ENCODE data around the gene C10orf95. TPM values are rescaled to one million over a fixed set of nuclear protein-coding genes. Genes with fewer than 3 reads are reported as not detected.
A peak's percentile ranks its signal among the peaks of the same experiment; 100 is the strongest.

The C10orf95 gene
- total and polyA plus RNA-seq, 10 of the 15 experiments (the other 5 are each of a cell fraction or from before 2014, with no cell fraction given), result 0.06 to 1.1 (median 0.31) TPM

- Histone ChIP-seq H2AFZ (ENCODE audit: control insufficient read depth, low read depth, low read length) (no peak overlapping the region), H3K4me3 (no peak overlapping the region), H3K27ac (ENCODE audit: control insufficient read depth, insufficient read depth) (no peak overlapping the region), H3K36me3 (ENCODE audit: control insufficient read depth in 2 of 2, insufficient read depth in 2 of 2, low read length in 1 of 2) (peaks cover 20 to 41% of the 10 kb centered on the region in 2 experiments), H3K4me1 (ENCODE audit: control insufficient read depth, insufficient read depth, low read length) (peaks cover 20% of the 10 kb centered on the region), H4K20me1 (ENCODE audit: control insufficient read depth, insufficient read depth) (peaks cover 4% of the 10 kb centered on the region; the same call in 1 of the 2 replicates), H3K27me3 (replicated peaks in 1 of 2; ENCODE audit: control insufficient read depth in 2 of 2, insufficient read depth in 2 of 2, low read length in 1 of 2) (no peaks in the 10 kb centered on the region), H3K9ac (ENCODE audit: control insufficient read depth, insufficient read depth, low read length) (no peak overlapping the region), H3K4me2 (ENCODE audit: control insufficient read depth, insufficient read depth) (no peak overlapping the region), H3K79me2 (ENCODE audit: control insufficient read depth, insufficient read depth, low read length) (peaks cover 43% of the 10 kb centered on the region), H3K9me3 (replicated peaks; ENCODE audit: control insufficient read depth, insufficient read depth, low read length) (no peaks in the 10 kb centered on the region; the same call in 2 of the 3 replicates)
- ChIA-PET POLR2A (interaction anchor here (0.9 kb wide), 1 partner anchor 13 kb away, joined by 3 read pairs; no protein-coding TSS in a partner anchor), SMC1A (ENCODE audit: uncharacterized antibody, unreplicated experiment) (interaction anchor here (0.8 to 3.5 kb wide), 3 partner anchors 19 to 171 kb away, joined by 3 to 15 read pairs (median 4); partner anchors contain the start of gene FBXL15), CTCF (interaction anchor here (1.2 to 12.1 kb wide), 7 partner anchors 10 to 213 kb away, joined by 3 to 90 read pairs (median 7); partner anchors contain the start of gene FBXL15), RAD21 (ENCODE audit: unreplicated experiment) (interaction anchor here (2.8 to 5.8 kb wide), 2 partner anchors 20 to 170 kb away, joined by 10 to 33 read pairs; partner anchors contain the start of gene FBXL15)
- intact Hi-C loops (cut with micrococcal nuclease; ENCODE audit: unreplicated experiment) (no loop called here), in situ Hi-C loops (cut with MboI) (no loop called here)
- no peak for FAIRE-seq
- no peak for DNase-seq (ENCODE audit: low read depth, low spot score)
- no peak for ATAC-seq
- WGBS (ENCODE audit: insufficient coverage, insufficient replicate concordance, low lambda C conversion rate, missing lambda C conversion rate), result 90% methylated on average over 16 of the region's 22 CpGs
- TF ChIP-seq POLR2AphosphoS5 (IDR thresholded peaks at IDR 0.05; ENCODE audit: low read length), result peak; percentile 46
- no peak for TF ChIP-seq JUNB (IDR thresholded peaks at IDR 0.05)
- TF ChIP-seq NRF1 (conservative IDR thresholded peaks at IDR 0.05; ENCODE audit: low read depth, low read length), result no peak
- no peak for TF ChIP-seq PAX8 (IDR thresholded peaks at IDR 0.05)
- TF ChIP-seq BACH1 (IDR thresholded peaks at IDR 0.05; ENCODE audit: borderline replicate concordance), result no peak
- no TSS peak for BruUV-seq (replicated peaks)
These were observed 50.6 kb downstream of the C10orf95 start for GRCh38 chr10:102400598-102401341.

- in situ Hi-C loops (cut with MboI), result no loop called here
- Histone ChIP-seq H3K4me2 (ENCODE audit: control insufficient read depth, insufficient read depth) (peak overlapping the region; percentile 90), H3K27ac (ENCODE audit: control insufficient read depth, insufficient read depth) (no peak overlapping the region; the same call in 1 of the 2 replicates), H3K9me3 (replicated peaks; ENCODE audit: control insufficient read depth, insufficient read depth, low read length) (no peaks in the 10 kb centered on the region; the same call in 2 of the 3 replicates), H3K27me3 (replicated peaks in 1 of 2; ENCODE audit: control insufficient read depth in 2 of 2, insufficient read depth in 2 of 2, low read length in 1 of 2) (no peaks in the 10 kb centered on the region), H2AFZ (ENCODE audit: control insufficient read depth, low read depth, low read length) (no peak overlapping the region), H3K9ac (ENCODE audit: control insufficient read depth, insufficient read depth, low read length) (no peak overlapping the region), H3K4me1 (ENCODE audit: control insufficient read depth, insufficient read depth, low read length) (peaks cover 20% of the 10 kb centered on the region), H4K20me1 (ENCODE audit: control insufficient read depth, insufficient read depth) (peaks cover 4% of the 10 kb centered on the region; the same call in 1 of the 2 replicates), H3K4me3 (peak overlapping the region; percentile 47; the same call in 1 of the 2 replicates), H3K79me2 (ENCODE audit: control insufficient read depth, insufficient read depth, low read length) (peaks cover 48% of the 10 kb centered on the region), H3K36me3 (ENCODE audit: control insufficient read depth in 2 of 2, insufficient read depth in 2 of 2, low read length in 1 of 2) (peaks cover 20 to 41% of the 10 kb centered on the region in 2 experiments)
- ChIA-PET SMC1A (ENCODE audit: uncharacterized antibody, unreplicated experiment) (interaction anchor here (0.5 to 3.5 kb wide), 5 partner anchors 17 to 183 kb away, joined by 3 to 15 read pairs (median 3); partner anchors contain the start of gene FBXL15), CTCF (interaction anchor here (1.2 to 12.1 kb wide), 15 partner anchors 9 to 213 kb away, joined by 3 to 90 read pairs (median 7); partner anchors contain the start of genes C10orf95, CUEDC2 and FBXL15), POLR2A (interaction anchor here (0.9 to 1.1 kb wide), 3 partner anchors 13 to 52 kb away, joined by 3 to 6 read pairs (median 3); no protein-coding TSS in a partner anchor), RAD21 (ENCODE audit: unreplicated experiment) (interaction anchor here (1.1 to 5.8 kb wide), 4 partner anchors 21 to 184 kb away, joined by 3 to 33 read pairs (median 6); partner anchors contain the start of gene FBXL15)
- DNase-seq (ENCODE audit: low read depth, low spot score) (no peak), FAIRE-seq (no peak), ATAC-seq (no peak)
- WGBS (ENCODE audit: insufficient coverage, insufficient replicate concordance, low lambda C conversion rate, missing lambda C conversion rate), result 82% methylated on average over 17 of the region's 17 CpGs
- no TSS peak for BruUV-seq (replicated peaks)
- intact Hi-C loops (cut with micrococcal nuclease; ENCODE audit: unreplicated experiment), result no loop called here
- TF ChIP-seq POLR2A (IDR thresholded peaks at IDR 0.05; ENCODE audit: low read depth, low read length) (peak; percentile 12; the same call in 1 of the 2 replicates), CHD2 (IDR thresholded peaks at IDR 0.05; ENCODE audit: borderline replicate concordance, low read depth, low read length) (no peak)
These were observed 51.3 kb downstream of the C10orf95 start for GRCh38 chr10:102400076-102400475.
